ENCODE measurements around the gene CAPS.
"Not testable (repeated sequence)": the region's sequence is repeated elsewhere in the genome, so short reads cannot be mapped to it uniquely, and the experiment has no call there.

CAPS gene

DNA sequence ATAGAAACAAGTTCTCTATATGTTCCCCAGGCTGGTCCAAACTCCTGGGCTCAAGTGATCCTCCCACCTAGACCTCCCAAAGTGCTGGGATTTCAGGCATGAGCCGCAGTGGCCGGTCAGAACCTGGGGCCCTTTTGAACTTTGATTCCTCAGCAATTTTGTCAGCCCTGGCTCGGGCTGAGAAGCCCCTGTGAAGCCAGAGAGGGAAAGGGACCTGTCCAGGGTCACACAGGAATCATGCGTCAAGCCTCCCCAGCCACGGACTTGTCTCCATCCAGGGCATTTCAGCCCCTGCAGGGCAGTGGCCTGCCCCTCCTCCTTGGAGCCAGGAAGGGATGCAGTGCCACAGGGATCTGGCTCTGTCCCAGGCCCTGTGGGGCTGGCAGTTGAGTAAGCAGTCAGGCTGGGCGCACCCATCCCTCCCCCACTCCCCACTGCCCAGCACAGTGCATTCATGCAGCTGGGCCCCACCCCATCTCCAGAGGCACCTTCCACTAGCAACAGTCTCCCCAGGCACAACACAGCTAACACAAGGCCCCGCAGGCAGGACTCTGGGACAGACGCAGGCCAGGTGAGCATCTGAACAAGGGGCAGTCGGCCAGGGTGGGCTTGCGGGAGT lies at the start of gene CAPS:
Gene CAPS, plus strand, starts transcription at position 516 of the 619 bp plus-strand sequence. CDS start 153 bp downstream, outside the sequence.
- DNase-seq: no peak

DNA sequence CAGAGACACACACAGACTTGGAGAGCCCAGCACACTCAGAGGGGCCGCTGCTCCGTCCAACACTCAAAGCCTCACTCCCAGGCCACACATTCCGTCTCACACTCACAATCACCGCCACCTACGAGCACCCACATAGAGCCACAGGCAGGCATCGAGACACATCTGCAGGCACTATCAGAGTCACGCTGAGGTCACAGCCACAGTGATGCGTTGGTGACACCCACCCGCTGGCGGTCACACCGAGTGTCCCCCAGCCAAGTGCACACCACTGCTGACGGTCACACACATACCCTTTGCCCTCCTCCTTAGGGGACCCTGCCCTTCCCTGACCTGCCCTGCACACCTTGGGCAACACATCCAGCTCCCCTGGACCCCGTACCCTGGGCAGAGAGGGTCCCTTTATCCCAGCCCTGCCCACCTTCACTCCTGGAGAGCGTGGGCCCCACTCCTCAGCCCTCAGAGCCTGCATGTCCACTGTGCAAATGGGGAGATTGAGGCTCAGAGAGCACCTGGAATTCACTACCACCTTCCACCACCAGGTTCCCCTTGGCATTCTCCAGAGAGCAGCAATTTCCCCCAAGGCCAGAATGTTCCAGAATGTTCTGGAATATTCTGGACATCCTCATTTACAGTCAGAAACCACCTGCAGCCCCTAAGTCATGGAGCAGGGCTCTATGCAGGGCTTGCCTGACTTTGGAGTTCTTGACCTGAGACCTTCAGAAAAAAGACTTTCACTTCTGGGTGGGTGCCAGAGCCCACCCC lies 49.1 kb upstream of the CAPS start:
- no peak for DNase-seq

DNA sequence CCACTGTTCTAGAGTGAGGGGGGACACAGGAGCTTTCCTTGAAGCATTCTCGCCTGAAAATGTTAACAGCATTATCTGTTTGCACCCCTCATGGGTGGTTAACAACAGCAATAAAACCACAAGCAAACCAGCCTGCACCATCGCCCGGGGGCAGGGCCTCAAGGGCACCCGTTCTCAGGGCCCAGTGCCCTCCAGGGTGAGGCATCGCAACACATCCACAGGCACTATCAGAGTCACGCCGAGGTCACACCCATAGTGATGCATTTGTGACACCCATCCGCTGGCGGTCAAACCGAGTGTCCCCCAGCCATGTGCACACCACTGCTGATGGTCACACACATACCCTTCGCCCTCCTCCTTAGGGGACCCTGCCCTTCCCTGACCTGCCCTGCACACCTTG lies 48.3 kb upstream of the CAPS start:
- DNase-seq: no peak

DNA sequence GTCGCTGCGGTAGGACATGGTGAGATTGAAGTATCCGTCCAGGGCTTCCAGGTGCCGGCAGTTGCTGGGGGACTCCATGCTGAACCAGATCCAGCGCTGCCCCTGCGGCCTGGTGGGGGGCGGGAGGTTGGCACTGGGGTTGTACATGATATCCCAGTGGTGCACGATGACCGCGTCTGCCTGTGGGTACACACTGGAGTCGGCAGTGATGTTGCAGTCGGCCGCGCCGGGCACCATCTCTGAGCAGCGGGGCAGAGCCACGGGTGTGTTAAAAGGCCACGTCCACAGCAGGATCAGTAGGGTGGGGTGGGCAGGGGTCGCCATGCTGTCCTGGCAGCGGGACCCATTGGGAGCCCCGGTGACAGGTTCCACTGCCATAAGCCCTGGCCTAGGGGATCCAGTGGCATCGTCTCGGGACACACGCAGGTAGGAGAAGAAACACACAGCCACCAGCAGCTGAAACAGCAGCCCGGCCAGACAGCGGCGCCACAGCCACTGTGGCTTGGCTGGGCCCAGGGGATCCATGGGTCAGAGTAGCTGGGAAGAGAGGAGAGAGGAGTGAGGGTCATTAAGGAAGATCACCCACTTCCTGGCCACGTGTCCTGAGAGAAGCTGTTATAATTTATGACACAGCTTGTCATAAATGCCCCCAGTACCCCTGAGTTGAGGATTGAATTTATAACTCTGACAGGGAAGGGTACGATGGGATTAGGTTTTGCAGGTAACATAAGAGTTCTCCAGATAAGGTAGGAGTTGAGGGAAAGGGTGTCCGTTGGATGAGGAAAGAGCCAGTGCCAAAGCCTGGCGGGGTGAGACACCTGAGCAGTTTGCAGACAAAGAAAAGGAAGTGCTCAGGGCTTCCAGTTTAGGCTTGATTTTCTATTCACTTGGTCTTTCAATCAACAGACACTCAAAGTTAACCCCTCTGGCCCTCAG lies 46.6 kb upstream of the CAPS start:
- no peak for DNase-seq

DNA sequence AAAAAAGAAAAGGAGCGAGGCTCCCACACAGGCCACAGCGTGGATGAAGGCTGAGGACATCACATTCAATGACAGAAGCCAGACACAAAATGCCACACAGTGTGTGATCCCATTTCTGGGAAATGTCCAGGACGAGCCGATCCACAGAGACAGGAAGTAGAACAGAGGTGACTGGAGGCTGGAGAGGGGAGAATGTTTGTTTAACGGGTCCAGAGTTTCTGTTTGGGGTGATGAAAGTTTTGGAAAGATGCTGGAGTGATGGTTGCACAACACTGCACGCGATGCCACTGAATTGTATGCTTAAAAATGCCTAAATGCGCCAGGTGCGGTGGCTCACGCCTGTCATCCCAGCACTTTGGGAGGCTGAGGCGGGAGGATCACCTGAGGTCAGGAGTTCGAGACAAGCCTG lies 43.1 kb upstream of the CAPS start:
- DNase-seq: no peak

DNA sequence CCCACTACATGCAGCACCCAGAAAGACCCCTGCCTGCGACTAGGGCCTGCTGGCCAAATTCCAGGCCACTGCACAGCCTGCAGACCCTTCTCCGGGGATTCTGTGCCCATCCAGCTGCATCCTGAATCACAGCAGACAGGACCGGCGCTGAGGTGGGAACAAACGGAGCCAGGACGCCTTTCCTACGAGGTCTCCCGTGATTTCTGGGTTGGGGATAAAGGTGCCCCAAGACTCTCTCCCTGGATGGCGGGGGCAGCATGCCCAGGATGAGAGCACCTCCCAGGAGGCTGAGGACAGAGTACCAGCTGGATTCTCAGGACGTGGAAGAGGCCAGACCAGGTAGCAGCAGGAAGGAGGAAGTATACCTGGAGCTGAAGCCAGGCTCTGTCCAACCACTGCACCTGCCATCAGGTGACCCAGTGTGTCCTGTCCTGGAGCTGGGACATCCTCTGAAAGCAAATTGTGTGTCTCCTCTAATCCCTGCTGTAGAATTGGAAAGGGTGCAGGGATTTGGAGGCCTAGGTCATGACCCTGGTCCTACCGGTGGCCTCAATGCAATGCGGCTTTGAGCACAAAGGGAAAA lies 40.3 kb upstream of the CAPS start:
- DNase-seq: no peak

DNA sequence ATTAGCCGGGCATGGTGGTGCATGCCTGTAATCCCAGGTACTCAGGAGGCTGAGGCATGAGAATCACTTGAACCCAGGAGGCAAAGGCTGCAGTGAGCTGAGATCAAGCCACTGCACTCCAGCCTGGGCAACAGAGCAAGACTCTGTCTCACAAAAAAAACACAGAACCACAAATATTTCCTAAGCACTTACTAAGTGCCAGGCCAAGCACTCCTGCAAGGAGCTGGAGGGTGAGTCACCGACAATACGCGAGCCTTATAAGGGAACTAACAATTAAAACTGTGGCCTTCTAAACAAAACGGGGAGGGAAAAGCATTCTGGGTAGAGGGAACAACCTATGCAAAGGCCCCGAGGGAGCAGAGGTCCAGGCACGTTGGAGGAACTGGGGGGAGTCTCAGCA lies 39.6 kb upstream of the CAPS start:
- DNase-seq: not testable (repeated sequence)

DNA sequence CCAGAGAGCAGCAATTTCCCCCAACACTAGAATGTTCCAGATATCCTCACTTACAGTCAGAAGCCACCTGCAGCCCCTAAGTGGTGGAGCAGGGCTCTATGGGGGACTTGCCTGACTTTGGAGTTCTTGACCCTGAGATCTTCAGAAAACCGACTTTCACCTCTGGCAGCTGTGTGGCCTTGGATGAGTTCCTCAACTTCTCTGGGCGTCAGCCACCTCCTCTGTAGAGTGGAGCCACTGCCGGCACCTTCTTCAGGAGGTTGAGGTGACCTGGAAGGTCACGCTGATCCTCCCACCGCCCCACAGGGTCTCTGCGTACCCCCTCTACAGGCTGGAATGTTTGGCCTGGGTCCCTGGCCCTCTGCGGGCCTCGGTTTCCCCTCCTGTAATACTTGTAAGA lies 36.6 kb upstream of the CAPS start:
- DNase-seq: no peak

DNA sequence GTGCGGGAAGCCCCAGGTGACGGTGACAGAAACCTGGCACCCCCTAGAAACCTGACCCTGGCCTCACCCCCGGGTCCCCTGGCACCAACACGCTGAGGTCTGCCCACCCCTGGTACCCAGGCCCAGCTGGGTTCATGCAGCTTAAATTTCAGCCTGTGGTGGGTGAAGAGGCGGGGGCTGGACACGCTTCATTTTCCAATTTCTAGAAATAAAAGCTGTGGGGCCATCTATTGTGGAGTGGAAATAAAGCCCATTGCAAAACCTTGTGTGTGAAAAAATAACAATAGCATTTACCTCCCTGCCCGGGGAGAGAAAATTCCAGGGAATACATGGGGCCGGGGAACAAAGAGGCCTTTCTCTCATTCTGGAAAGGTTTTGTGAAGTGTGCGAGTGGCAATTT lies 36.2 kb upstream of the CAPS start:
- no peak for DNase-seq

DNA sequence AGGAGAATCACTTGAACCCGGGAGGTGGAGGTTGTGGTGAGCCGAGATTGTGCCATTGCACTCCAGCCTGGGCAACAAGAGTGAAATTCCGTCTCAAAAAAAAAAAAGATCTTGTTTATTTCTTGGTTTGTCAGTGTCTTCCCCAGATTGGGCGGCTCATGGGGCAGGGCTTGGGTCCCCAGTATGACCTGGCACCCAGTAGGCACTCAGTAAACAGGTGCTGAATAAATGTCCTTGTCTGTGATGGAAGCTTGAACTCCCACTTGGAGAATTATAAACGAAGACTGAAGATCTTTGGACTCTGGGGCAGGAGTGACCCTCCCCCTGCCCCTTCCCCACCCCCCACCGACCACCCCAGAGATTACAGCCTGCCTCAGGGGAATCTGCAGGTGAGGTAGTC lies 33.9 kb upstream of the CAPS start:
- DNase-seq: no peak

DNA sequence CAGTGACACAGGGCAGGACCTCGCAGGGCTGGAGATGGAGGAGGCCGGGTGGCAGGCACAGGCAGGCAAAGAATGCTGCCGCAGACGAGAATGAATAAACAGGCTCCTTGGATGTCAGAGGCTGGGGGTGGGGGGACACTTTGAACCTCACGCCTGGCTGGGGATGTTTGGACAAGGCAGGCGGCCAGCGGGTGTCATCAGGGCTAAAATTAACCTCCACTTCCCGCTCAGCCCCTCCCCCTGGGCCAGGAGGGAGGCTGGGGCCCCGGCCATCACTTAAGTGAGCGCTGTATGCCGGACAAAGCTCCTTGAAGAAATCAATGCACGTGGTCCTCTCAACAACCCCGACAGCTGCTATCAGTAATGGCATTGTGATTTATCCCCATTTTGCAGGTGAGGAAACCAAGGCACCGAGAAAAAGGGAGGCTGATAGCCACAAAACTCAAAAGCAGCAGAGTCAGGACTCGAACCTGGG lies 33.4 kb upstream of the CAPS start:
- DNase-seq: no peak

DNA sequence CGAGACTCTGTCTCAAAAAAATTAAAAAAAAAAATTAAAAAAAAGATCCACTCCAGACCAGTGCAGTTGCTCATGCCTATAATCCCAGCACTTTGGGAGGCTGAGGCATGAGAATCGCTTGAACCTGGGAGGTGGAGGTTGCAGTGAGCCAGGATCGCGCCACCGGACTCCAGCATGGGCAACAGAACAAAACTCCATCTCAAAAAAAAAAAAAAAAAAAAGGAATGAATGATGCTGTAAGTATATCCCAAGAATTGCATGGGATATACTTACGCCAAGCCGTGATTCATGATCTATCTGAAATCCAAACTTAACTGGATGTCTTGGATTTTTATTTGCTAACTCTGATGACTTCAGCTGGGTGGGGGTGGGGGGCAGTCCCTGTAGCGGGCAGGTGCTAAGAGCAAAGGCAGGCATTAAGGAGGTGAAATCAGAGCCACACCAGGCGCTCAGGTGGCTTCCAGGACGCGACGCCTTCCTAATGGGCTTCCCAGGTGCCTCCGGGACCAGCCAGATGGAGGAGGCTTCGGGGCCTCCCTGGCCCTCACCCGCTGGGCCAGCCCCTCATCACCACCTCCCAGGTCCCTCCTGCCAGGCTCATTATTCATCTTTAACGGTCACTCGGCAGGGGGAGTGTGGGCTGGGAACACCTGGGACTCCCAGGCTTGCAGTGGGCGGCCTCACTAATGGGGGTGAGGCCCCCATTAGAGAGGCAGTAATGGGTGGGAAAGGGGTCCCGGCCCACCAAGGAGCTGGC lies 32.3 kb upstream of the CAPS start:
- no peak for DNase-seq

DNA sequence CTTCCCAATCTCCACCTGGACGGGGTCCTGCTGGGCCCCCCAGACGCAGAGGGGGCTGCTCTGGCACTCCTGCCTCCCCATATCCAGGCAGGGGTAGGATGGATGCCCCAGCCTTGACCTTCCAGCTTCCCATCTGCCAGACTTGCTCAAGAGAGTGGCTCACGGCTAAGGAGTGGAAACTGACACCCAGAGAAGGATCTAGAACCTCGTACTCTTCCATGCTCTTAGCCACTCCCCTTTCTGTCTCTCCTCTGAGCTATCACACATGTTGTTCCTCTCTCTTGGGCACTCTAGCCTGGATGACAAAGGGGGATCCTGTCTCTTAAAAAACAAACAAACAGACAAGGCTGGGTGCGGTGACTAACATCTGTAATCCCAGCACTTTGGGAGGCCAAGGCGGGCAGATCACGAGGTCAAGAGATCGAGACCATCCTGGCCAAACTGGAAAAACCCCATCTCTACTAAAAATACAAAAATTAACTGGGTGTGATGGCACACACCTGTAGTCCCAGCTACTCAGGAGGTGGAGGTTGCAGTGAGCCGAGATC lies 31.6 kb upstream of the CAPS start:
- DNase-seq: no peak

DNA sequence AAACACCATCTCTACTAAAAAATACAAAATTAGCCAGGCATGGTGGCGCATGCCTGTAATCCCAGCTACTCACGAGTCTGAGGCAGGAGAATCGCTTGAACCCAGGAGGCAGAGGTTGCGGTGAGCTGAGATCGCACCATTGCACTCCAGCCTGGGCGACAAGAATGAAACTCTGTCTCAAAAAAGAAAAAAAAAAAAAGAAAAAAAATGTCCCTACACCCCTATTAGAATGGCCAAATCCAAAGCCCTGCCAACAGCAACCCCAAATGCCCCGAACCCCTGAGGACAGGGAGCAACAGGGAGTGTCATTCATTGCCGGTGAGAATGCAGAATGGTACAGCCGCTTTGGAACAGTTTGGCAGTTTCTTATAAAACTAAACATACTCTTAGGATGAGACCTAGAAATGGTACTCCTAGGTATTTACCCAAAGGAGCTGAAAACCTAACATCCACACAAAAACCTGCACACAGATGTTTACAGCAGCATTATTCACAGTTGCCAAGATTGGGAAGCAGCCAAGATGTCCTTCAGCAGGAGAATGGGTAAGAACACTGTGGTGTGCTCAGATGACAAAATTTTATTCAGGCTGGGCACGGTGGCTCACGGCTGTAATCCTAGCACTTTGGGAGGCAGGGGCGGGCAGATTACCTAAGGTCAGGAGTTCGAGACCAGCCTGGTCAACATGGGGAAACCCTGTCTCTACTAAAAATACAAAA lies 30.7 kb upstream of the CAPS start:
- DNase-seq: not testable (repeated sequence)

DNA sequence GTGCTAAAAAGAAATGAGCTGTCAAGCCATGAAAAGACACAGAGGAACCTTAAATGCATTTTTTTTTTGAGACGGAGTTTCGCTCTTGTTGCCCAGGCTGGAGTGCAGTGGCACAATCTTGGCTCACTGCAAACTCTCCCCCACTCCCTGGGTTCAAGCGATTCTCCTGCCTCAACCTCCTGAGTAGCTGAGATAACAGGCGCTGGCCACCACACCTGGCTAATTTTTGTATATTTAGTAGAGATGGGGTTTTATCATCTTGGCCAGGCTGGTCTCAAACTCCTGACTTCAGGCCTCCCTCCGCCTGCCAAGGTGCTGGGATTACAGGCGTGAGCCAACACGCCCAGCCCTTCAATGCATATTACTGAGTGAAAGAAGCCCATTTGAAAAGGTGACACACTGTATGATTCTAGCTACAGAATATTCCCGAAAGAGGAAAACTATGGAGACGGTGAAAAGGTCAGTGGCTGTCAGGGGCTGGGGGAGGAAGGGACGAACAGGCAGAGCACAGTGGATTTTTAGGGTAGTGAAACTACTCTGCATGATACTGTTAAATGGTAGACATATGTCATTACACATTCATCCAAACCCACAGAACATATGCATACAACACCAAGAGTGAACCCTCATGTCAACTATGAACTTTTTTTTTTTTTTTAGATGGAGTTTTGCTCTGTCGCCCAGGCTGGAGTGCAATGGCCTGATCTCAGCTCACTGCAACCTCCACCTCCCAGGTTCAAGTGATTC lies 29.8 kb upstream of the CAPS start:
- DNase-seq: not testable (repeated sequence)

DNA sequence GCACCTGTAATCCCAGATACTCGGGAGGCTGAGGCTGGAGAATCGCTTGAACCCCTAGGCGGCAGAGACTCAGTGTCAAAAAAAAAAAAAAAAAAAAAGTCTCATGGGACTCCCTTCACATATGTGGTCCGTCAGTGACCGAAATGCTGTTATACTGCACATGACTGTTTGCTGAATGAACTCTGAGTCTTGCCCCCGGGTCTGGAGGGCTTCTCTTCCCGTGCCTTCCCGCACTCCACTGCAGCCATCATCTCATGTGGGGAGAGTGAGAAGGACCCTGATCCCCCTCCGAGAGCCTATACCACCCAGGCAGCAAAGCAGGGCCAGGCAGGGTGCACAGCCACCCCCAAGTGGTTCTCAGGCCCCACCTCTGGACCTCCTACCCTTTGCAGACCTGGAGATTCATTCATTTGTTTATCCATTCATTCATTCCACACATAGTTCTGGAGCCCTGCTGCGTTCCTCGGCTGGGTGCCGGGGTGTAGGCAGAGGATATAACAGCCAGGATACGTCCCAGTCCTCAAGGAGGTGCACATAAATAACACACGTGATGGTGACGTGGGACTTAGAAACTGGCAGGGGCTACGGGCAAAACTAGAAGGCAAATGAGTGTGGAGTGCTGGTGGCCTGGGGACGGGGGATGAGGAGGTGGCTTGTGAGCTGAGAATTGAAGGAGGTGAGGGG lies 24.6 kb upstream of the CAPS start:
- no peak for DNase-seq

DNA sequence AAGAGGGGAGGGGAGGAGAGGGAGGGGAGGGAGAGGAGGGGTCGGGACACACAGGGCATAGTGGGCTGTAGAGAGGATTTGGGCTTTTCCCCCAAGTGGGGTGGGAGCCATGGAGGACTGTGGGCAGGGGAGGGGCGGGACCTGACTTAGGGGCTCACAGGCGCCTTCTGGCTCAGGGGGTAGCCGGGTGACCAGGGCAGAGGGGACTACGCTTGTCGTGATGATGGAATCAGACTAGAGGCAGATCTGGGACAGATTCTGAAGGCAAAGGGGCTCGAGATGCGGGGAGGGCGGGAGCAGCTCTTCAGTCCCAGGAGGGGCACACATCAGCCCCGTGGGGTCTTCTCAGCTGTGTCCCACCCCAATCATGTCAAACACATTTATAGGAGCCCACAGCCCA lies 24.0 kb upstream of the CAPS start:
- DNase-seq: no peak

DNA sequence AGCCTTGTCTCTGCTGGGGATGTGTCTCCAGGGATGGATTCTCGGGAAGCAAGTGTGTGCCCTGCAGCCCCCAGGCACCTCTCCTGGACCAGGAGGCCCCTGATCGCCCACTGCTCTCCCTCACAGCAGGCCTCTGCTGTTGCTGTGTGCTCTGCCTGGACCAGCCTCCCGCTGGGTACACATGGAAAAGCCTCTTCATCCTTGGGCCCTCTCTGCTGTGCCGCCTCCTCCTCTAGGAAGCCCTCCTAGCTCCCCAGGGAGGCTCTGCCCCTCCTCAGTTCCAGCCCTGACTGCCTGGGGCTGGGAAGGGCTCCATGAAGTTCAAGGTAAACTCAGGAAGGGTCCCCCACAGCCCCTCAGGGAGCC lies 22.5 kb upstream of the CAPS start:
- no peak for DNase-seq

DNA sequence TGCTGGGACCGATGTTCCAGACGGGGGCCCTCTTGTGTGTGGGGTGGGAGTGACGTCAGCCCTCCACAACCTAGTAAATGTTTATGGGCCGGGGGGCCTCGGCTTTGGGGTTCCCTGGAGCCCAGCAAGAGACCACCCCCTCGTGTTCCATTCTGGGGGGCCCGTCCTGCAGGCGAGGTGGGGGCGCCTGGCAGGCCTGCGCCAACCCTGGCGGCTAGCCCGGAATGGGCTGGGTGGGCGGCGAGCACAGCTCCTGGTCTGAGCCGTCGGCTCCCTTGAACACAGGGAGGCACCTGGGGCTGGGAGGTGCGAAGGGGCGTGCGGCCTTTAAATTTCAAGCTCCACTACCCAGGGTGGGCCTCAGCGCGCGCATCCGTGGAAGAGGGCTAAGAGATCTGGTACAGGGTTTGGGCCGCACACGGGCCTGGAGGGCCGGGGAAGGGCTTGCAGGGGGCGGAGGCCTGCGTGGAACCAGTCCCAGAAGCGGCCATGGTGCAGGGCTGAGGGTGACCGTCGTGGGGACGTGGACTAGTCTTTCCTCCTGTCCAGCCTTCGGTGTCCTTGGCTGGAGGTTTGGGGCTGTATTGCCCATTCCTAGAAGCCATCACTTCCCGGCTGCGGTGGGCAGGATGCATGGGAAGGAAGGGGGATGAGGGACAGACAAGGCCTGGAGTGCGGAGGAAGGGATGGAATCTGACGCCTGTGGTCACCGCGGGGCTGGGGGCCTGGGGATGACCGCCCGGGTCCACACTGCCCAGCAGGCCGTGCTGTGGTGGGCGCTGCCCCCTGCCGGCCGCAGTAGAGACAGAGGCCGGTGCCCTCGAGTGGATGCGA lies 21.9 kb upstream of the CAPS start:
- no peak for DNase-seq
